IPS-15b (cell line): Measurements from ENCODE around the gene CALN1.

Source experiments
- H3K27me3 ChIP-seq: one replicate; pipeline ENCODE4 v1.6.1; 2013; ENCODE audit warnings: low read length; ENCODE audit not compliant: control insufficient read depth, insufficient read depth
- H3K36me3 ChIP-seq: one replicate; pipeline ENCODE4 v1.6.1; 2013; ENCODE audit warnings: low read length; ENCODE audit not compliant: control insufficient read depth, insufficient read depth
- H3K4me1 ChIP-seq: one replicate; pipeline ENCODE4 v1.6.1; 2013; ENCODE audit warnings: mild to moderate bottlenecking, low read length; ENCODE audit not compliant: control insufficient read depth, insufficient read depth
- H3K4me3 ChIP-seq: one replicate; pipeline ENCODE4 v1.5.1; 2013; ENCODE audit warnings: low read depth, low read length
- H3K9ac ChIP-seq: one replicate; pipeline ENCODE4 v1.6.1; 2013; ENCODE audit warnings: low read depth, mild to moderate bottlenecking, low read length
- H3K9me3 ChIP-seq: one replicate; pipeline ENCODE4 v1.6.1; 2013; ENCODE audit warnings: mild to moderate bottlenecking, low read length; ENCODE audit not compliant: control insufficient read depth, insufficient read depth

CALN1 gene

DNA sequence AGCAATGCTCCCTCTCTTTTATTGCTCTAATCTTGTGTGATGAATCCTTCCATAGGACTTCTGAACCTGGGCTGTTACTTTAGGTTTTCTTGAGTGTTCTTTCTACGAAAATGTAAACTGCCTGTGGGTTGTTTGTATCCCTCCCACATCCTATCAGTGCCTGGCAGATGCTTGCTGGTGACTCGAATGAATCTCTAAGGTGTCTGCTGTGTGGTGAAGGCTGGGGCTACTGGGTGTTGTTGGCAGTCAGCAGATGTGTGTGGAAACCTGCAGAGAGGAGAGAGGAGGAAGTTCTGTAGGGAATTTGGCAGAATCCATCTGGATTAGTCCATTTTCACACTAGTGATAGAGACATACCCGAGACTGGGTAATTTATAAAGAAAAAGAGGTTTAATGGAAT is 639.4 kb downstream of the CALN1 start:
- H3K27me3 ChIP-seq, result no peaks in the 10 kb centered on the region
- no peaks in the 10 kb centered on the region for H3K9me3 ChIP-seq
- H3K4me3 ChIP-seq, result no peak overlapping the region
- no peaks in the 10 kb centered on the region for H3K36me3 ChIP-seq
- H3K9ac ChIP-seq, result no peak overlapping the region
- no peaks in the 10 kb centered on the region for H3K4me1 ChIP-seq

DNA sequence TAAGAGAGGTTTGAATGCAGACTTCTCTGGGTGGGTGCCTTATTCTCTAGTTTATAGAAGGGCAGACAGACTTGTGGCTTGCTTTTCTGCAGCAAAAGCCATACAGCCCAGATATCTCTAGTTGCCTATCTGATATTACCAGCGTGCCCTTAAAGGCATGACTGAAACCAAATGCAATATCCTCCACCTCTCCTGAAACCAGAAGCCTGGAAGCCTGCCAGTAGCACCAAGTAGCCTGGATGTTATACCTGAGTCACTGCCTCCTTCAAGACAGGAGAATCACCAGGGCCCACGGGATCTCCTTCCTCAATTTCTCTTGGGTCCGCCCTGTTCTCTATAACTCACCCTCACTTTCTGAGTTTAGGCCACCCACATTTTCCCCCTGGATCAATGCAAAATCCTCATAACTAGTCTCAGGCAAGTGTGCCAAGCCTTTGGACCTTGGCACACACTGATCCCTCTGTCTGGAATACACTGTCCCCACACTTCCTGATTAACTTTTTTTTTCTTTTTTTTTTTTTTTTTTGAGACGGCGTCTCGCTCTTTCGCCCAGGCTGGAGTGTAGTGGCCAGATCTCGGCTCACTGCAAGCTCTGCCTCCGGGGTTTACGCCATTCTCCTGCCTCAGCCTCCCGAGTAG is 641.8 kb downstream of the CALN1 start:
- no peak overlapping the region for H3K9ac ChIP-seq
- no peaks in the 10 kb centered on the region for H3K4me1 ChIP-seq
- H3K27me3 ChIP-seq, result no peaks in the 10 kb centered on the region
- H3K9me3 ChIP-seq, result no peaks in the 10 kb centered on the region
- H3K4me3 ChIP-seq, result no peak overlapping the region
- no peaks in the 10 kb centered on the region for H3K36me3 ChIP-seq

DNA sequence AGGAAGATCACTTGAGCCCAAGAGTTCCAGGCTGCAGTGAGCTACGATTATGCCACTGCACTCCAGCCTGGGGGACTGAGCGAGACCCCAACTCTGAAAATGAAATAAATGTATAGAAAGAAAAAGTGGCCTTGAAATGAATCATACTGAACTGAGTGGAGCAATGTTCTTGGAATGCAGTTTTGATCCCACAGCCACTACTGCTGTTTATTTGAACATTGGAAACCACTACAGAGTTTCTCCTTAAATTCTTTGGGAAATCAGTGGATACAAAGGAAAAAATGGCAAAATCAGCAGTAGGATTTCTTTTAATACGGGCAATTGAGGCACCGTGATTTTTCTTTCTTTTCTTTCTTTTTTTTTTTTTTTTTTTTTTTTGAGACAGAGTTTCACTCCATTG is 642.8 kb downstream of the CALN1 start:
- Histone ChIP-seq H3K36me3 (no peaks in the 10 kb centered on the region), H3K4me3 (no peak overlapping the region), H3K9me3 (no peaks in the 10 kb centered on the region), H3K9ac (no peak overlapping the region), H3K27me3 (no peaks in the 10 kb centered on the region), H3K4me1 (no peaks in the 10 kb centered on the region)

DNA sequence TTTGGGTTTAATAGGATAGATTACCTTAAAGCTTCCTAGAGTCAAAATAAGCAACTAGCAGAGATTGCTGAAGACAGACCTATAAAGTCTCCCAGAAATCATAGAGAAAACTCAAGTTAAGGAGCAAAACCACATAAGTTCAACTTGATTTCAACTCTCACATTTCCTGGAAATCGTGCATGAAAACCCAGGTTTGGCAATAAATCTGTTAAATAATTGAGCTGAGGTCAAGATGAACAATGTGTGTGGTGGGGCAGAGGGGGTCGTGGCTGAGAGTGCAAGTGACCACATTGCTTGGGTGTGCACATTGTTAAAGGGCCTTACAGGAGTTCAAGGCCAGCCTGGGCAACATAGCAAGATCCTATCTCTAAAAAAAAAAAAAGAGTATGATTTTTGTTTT is 643.7 kb downstream of the CALN1 start:
- no peaks in the 10 kb centered on the region for H3K4me1 ChIP-seq
- H3K36me3 ChIP-seq, result no peaks in the 10 kb centered on the region
- no peaks in the 10 kb centered on the region for H3K27me3 ChIP-seq
- H3K4me3 ChIP-seq, result no peak overlapping the region
- no peaks in the 10 kb centered on the region for H3K9me3 ChIP-seq
- no peak overlapping the region for H3K9ac ChIP-seq

DNA sequence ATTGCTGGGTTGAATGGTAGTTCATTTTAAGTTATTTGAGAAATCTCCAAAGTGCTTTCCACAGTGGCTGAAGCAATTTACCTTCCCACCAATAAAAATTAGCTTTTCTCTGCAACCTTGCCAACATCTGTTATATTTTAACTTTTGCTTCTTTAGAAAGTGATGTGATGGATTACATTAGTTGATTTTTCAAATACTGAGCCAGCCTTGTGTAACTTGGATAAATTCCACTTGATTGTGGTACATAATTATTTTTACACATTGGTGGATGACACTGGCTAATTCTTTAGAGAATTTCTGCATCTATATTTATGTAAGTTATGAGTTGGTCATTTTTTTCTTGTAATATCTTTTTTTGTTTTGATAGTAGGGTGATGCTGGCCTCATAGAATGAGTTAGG is 646.1 kb downstream of the CALN1 start:
- no peaks in the 10 kb centered on the region for H3K27me3 ChIP-seq
- H3K4me3 ChIP-seq, result no peak overlapping the region
- H3K9me3 ChIP-seq, result no peaks in the 10 kb centered on the region
- no peaks in the 10 kb centered on the region for H3K36me3 ChIP-seq
- no peaks in the 10 kb centered on the region for H3K4me1 ChIP-seq
- no peak overlapping the region for H3K9ac ChIP-seq

DNA sequence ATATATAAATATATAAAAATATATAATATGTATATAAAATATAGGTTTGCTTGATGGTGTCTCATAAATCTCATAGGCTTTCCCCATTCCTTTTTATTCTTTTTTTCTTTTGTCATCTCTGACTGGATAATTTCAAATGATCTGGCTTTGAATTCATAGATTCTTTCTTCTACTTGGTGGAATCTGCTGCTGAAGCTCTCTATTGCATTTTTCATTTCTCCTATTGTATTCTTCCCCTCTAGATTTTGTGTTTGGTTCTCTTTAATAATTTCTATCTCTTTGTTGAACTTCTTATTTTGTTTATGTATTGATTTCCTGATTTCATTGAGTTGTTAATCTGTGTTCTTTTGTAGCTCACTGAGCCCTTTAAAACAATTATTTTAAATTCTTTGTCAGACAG is 650.8 kb downstream of the CALN1 start:
- no peaks in the 10 kb centered on the region for H3K9me3 ChIP-seq
- H3K27me3 ChIP-seq, result no peaks in the 10 kb centered on the region
- no peak overlapping the region for H3K4me3 ChIP-seq
- H3K36me3 ChIP-seq, result no peaks in the 10 kb centered on the region
- no peaks in the 10 kb centered on the region for H3K4me1 ChIP-seq
- no peak overlapping the region for H3K9ac ChIP-seq

DNA sequence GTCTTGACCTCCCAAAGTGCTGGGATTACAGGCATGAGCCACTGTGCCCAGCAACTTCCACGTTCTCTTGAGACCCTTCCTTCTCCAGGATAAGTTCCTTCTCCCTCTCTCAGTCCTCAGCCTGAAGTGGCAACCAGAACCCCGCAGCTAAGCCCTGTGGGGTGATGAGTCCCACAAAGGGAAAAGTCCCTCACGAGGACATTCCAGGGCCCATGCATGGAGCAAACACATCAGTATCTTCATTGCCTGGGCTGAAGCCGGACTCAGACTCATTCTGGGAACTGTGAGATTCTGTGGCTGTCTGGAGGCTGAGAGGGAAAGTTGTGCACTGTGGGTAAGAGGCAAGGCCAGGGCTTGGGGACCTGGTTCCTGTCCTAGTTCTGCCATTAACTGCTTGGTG is 657.3 kb downstream of the CALN1 start:
- no peaks in the 10 kb centered on the region for H3K9me3 ChIP-seq
- peaks cover 8% of the 10 kb centered on the region for H3K27me3 ChIP-seq
- H3K4me1 ChIP-seq, result no peaks in the 10 kb centered on the region
- H3K9ac ChIP-seq, result no peak overlapping the region
- H3K36me3 ChIP-seq, result no peaks in the 10 kb centered on the region
- no peak overlapping the region for H3K4me3 ChIP-seq

DNA sequence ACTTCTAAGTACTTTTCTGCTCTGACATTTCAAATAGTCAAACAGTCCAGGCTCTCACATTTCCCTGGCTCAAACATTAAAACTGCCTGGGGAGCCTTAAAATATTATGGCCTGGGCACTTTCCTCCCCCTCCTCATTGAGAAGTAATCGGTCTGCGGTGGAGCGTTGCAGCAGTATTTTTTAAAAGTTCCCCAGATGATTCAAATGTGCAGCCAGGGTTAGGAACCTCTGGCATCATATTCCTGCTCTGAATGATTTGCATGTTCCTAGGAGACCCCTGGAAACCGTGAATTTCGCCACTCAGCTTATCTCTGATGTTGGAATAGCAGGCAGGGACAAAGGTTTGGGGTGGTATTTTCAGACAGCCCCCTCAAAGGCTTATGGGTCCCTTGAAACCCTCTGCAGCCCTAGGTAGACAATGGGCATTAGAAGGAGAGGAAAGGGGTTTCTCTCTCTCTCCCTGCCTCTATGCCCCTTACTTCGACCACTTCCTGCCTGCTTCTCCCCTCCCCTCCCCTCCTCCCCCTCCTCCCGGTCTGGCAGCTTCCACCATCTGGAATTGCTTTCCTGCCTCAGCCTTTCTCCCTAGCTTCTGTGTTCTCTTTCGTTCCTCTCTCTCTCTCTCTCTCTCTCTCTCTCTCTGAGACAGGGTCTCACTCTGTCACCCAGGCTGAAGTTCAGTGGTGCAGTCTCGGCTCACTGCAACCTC is 658.0 kb downstream of the CALN1 start:
- peaks cover 8% of the 10 kb centered on the region for H3K27me3 ChIP-seq
- H3K9ac ChIP-seq, result no peak overlapping the region
- H3K4me1 ChIP-seq, result no peaks in the 10 kb centered on the region
- no peaks in the 10 kb centered on the region for H3K36me3 ChIP-seq
- no peaks in the 10 kb centered on the region for H3K9me3 ChIP-seq
- H3K4me3 ChIP-seq, result no peak overlapping the region

DNA sequence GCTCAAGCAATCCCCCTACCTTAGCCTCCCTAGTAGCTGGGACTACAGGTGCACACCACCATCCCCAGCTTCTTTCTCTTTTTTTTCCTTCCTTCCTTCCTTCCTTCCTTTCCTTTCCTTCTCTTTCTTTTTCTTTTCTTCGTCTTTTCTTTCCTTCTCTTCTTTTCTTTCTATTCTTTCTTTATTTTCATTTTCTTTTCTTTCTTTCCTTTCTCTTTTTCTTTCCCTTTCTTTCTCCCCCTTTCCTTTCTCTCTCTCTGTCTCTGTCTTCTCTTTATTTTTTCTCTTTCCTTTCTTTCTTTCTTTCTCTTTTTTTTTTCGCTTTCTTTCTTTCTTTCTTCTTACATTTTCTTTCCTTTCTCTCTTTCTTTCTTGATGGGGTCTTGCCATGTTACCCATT is 658.9 kb downstream of the CALN1 start:
- Histone ChIP-seq H3K9me3 (no peaks in the 10 kb centered on the region), H3K27me3 (peaks cover 8% of the 10 kb centered on the region), H3K4me3 (no peak overlapping the region), H3K4me1 (no peaks in the 10 kb centered on the region), H3K36me3 (no peaks in the 10 kb centered on the region), H3K9ac (no peak overlapping the region)

DNA sequence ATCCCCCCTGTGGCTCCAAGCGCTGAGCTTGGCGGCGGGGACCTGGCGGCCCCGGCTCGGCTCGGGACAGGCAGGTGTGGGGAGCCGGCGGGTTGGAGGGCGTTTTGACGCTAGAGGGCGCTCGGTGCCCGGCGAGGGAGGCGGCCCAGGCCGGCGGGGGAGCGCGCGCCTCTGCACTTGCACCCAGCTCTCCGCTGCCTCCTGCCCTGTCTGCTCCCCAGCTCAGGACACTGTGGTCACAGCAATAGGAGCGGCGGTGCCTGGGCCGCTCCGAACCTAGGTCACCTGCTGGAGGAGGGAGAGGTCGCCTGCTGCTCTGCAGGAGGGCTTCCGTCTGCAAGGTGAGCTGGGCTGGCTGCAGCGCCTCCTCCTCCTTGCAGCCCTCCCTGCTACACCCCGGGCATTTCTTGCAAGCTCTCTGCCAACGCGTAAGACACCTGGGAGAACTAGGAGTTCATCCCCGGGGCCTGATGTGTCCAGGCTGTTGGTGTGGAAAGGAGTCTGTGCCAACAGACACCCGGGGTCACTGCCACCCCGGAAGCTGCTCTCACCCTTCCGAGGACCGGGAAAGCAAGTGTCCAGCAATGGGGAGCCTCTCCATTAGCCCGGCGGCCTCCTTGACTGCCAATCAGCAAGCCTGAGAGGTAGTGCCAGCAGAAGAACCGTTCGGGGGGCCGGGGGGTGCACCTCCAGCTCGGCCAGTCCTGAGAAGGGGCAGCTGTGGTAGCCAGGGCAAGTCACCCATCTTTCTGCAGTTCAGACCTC is 659.8 kb downstream of the CALN1 start:
- Histone ChIP-seq H3K36me3 (no peaks in the 10 kb centered on the region), H3K4me3 (peak overlapping the region; percentile 69), H3K9ac (no peak overlapping the region)

DNA sequence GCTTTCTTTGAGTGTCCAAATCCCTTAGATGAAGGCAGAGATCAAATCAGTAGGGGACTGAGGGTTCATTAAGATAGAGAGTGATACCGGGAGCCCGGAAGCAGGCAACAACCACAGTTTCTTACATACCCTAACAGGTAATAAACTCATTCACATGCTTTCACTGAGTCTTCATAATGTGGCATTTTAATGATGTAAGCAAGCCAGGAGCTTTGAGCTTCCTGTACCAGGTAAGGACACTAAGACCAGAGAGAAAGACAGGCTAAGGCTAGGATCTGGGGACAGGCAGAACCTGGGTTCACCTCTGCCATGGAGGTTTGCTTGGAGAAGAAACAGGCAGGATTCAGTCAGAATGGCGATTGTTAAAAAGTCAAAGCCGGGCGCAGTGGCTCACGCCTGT is 661.8 kb downstream of the CALN1 start:
- no peak overlapping the region for H3K4me3 ChIP-seq
- H3K9me3 ChIP-seq, result no peaks in the 10 kb centered on the region
- H3K27me3 ChIP-seq, result peaks cover 8% of the 10 kb centered on the region
- H3K4me1 ChIP-seq, result no peaks in the 10 kb centered on the region
- H3K36me3 ChIP-seq, result no peaks in the 10 kb centered on the region
- H3K9ac ChIP-seq, result no peak overlapping the region

More for the DNA sequence above, 659.8 kb downstream of the CALN1 start:
- no peaks in the 10 kb centered on the region for H3K4me1 ChIP-seq
- H3K9me3 ChIP-seq, result no peaks in the 10 kb centered on the region
- H3K27me3 ChIP-seq, result peaks cover 8% of the 10 kb centered on the region

DNA sequence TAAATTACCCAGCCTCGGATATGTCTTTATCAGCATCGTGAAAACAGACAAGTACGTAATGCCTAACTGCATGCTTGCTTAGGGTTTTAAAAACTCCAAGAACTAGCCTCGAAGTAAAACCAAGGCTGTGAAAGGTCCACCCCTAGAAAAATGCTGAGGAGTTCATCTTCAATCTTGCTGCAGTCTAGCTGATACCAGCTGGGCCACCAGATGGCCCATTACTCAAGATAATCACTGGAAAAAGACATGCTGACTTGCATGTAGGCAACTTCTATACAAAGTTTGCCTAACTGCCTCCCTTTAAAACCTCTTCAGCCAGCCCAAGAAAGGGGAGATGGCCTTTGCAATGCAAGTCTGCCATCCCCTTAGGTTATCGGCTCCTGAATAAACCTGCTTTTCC is 666.1 kb downstream of the CALN1 start:
- no peak overlapping the region for H3K9ac ChIP-seq
- no peaks in the 10 kb centered on the region for H3K9me3 ChIP-seq
- no peak overlapping the region for H3K4me3 ChIP-seq
- no peaks in the 10 kb centered on the region for H3K27me3 ChIP-seq
- no peaks in the 10 kb centered on the region for H3K4me1 ChIP-seq
- no peaks in the 10 kb centered on the region for H3K36me3 ChIP-seq
